GM12872 (cell line): ENCODE results near the gene DBI.

Experiments used
- TF ChIP-seq, protein P1 (sequence below): IDR thresholded peaks from 3 replicates; pipeline ENCODE4 v1.5.1; 2011; ENCODE audit warnings: low read depth, mild to moderate bottlenecking, low read length, moderate library complexity; ENCODE audit not compliant: insufficient read depth

Gene DBI

DNA sequence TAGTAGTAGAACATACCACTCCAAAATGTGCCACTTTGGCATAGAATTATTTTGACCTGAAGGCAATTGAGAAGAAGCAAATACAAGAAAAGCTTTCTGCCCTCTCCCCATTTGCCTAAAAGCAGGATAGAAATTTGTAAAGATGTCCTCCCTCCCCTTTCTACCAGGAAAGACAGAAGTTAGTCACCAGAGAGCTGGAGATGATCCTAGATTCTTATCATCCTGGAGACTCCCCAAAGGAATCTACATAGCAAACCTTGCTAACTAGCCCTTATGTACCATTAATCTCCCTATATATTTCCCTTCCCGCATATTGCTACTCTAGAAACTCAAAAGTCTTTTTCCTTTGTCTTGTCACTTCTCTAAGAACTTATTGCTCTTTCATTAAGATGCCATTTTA lies 52.3 kb downstream of the DBI start:
- TF ChIP-seq, protein P1, sequence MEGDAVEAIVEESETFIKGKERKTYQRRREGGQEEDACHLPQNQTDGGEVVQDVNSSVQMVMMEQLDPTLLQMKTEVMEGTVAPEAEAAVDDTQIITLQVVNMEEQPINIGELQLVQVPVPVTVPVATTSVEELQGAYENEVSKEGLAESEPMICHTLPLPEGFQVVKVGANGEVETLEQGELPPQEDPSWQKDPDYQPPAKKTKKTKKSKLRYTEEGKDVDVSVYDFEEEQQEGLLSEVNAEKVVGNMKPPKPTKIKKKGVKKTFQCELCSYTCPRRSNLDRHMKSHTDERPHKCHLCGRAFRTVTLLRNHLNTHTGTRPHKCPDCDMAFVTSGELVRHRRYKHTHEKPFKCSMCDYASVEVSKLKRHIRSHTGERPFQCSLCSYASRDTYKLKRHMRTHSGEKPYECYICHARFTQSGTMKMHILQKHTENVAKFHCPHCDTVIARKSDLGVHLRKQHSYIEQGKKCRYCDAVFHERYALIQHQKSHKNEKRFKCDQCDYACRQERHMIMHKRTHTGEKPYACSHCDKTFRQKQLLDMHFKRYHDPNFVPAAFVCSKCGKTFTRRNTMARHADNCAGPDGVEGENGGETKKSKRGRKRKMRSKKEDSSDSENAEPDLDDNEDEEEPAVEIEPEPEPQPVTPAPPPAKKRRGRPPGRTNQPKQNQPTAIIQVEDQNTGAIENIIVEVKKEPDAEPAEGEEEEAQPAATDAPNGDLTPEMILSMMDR, result no peak

DNA sequence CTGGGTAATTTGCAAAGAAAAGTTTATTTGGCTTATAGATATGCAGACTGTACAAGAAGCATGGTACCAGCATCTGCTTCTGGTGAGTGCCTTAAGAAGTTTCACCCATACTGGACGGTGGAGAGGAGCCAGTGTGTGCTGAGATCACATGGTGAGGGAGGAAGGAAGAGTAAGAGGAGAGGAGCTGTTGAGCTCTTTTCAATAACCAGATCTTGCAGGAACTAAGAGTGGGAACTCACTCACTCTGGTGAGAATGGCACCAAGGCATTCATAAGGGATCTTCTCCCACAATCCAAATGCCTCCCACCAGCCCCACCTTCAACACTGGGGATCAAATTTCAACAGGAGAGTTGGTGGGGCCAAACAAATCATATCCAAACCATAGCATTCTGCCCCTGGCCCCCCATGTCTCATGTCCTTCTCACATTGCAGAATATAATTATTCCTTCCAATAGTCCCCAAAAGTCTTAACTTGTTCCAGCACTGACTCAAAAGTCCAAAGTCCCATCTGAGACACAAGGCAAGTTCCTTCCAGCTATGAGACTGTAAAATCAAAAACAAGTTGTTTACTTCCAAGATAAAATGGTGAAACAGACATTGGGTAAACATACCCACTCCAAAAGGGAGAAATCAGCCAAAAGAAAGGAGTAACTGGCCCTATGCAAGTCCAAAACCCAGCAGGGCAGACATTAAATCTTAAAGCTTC lies 53.2 kb downstream of the DBI start:
- TF ChIP-seq, protein P1, result no peak

DNA sequence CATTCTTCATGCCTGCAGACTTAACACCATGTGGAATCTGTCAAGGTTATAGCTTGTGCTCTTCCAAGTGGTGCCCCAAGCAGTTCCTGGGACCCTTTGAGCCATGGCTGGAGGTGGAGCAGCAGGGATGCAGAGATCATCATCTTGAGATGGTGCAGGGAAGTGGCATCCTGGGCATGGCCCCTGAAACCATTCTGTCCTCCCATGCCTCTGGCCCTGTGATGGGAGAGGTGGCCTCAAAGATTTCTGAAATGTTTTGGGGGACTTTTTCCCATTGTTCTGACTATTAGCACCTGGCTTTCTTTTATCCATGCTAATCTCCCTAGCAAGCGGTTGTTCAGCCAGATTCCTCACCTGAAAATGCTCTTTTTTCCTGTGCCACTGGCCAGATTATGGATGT lies 54.5 kb downstream of the DBI start:
- TF ChIP-seq, protein P1, result no peak

DNA sequence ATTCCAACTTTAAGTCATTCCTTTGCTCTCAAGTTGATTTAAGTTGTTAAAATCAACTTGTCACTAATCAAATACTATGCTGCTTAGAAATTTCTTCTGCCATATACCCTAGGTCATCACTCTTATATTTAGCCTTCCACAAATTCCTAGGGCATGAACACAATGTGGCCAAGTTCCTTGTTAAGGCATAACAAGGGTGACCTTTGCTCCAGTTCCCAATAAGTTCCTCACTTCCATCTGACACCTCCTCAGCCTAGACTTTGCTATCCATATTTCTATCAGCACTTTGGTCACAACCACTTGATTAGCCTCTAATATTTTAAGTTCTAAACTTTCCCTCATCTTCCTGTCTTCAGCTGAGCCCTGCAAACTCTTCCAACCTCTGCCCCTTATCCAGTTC lies 55.0 kb downstream of the DBI start:
- TF ChIP-seq, protein P1, result no peak
